ENCODE results near the gene TBC1D3I.
"Not testable (repeated sequence)": the region's sequence is repeated elsewhere in the genome, so short reads cannot be mapped to it uniquely, and the experiment has no call there.

The TBC1D3I gene

DNA sequence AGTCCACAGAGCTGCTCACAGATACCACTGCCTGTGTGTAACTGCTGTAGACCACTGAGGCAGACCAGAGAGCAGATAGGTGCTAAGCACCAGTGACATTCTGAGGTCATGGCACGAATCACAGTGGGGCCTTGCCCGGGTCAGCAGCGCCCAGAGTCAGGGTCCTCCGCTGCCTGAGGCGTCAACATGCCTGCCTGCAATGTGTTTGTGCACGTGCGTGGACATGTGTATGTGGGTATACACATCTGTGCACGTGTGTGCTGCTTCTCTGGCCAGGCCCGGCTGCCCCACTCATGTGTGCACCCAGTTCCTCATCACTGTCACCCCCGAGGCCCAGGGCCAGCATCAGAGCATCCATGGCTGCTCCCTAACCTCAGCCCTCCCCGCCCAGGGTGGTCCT is at the start of gene TBC1D3I:
Gene TBC1D3I (minus strand): TSS at position 101 of the 400 bp plus-strand sequence. CDS start 1,585 bp downstream, outside the sequence.
- DNase-seq: not testable (repeated sequence)

DNA sequence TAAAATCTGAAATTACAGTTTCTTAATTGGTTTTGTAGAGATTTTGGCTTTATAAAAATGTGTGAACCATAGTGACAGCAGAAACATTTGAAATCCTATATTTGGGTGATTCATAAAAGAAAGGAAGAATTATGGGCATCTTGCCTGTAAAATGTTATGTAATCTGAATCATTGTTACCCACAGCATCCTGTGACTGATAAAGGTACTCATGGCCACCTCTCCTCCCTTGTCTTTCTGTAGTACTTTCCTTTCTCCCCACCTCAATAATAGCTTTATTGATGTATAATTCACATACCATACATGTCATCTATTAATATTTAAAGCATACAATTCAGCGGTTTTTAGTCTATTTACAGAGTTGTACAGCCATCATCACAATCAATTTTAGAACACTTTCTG is 30.8 kb upstream of the TBC1D3I start:
- DNase-seq: not testable (repeated sequence)

DNA sequence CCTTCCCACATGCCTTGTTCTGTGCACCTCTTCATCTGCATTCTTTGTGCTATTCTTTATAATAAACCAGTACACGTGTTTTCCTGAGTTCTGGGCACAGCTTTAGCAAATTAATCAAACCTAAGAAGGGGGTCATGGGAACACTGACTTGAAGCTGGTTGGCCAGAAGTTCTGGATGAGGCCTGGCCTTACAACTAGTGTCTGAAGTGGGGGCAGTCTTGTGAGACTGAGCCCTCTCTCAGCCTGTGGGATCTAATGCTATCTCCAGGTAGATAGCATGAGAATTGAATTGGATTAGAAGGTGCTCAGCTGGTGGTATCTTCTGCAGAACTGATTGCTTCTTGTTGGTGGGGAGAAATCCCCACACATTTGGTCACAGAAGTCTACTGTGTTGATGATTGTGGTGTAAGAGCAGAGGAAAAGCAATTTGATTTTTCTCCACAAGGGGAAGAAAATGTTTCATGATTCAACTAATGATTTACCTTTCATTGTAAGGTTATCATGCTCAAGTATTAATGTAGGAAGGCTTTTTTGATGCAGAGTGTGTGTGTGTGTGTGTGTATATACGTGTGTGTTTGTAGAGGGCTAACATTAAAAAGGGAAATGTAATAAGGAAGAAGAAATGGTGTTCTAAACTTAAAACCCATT is 25.7 kb upstream of the TBC1D3I start:
- DNase-seq: not testable (repeated sequence)

DNA sequence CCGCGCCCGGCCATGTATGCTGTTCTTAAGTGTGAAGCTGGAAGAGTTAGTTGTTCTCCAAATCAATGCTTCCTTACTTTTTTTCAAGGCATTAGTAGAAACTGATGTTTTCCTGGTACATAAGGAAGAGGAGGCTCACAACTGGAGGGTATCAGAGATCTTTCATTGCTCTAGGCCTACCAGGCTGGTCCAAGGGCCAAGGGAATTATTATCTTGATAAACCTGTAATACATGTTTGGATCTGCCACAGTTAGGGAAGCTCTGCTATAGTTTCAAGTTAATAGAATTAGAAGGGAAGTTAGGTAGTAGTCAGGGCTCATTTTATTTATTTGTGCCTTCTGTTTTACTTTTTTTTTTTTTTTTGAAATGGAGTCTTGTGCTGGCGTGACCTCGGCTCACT is 19.8 kb upstream of the TBC1D3I start:
- DNase-seq: not testable (repeated sequence)

DNA sequence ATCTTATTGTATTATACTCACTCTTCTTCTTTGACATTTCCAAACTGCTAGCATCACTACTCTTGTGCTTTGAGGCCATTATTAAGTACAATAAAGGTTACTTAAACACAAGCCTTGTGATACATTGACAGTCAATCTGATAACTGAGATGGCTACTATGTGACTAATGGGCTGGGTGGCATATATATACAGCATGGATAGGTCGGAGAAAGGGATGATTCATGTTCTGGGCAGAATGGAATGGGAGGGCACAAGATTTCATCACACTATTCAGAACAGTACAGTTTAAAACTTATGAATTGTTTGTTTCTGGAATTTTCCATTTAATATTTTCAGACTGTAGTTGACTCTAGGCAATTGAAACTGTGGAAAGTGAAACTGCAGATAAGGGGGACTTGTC is 18.9 kb upstream of the TBC1D3I start:
- not testable (repeated sequence) for DNase-seq

DNA sequence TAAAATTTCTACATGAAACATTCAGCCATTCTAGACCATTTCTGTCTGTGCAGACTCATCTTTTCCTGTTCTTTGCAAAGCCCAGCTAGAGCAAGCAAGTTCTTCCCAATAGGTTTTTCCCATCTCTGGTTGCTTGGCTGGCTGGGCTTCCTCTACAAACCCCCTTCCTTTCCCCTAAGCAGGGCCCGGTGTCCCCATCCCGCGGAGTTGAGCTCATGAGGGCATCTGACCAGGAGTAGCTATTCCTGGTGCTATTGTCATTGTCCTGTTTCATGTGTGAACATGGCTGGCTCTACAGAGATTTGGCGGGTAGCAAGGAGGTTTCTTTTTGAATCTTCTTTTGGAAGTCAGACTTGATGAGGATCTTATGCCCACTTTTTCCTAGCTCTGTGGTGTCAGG is 22.3 kb downstream of the TBC1D3I start:
- not testable (repeated sequence) for DNase-seq

DNA sequence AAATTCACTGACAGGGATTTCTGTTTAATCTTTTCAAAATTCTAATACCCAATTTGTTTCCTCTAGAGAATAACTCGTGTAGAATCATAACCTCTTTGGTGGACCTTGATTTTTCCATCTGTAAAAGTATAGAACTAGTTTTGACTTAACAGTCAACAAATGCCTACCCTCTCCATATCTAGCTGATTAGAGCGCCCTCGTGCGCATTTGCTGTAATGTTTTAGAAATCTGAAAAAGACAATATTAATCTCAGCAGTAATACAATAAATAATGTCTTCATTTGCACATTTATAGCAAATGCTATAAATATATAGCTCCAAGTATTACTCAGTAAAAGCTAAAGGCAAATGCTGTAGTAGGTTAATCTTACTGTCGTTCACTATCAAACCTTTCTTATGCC is 34.7 kb downstream of the TBC1D3I start:
- peak; percentile 23 for DNase-seq

DNA sequence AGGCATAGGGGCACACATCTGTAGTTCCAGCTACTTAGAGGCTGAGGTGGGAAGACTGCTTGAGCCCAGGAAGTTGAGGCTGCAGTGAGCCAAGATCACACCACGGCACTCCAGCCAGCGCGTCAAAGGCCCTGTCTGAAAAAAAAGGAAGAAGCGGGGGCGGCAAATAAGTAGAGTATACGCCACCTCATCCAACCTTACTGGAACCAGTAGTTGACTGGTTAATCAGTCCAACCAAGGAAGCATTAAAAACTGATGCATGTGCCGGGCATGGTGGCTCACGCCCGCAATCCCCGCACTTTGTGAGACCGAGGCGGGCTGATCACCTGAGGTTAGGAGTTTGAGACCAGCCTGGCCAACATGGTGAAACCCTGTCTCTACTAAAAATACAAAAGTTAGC is 41.4 kb downstream of the TBC1D3I start:
- DNase-seq: not testable (repeated sequence)

DNA sequence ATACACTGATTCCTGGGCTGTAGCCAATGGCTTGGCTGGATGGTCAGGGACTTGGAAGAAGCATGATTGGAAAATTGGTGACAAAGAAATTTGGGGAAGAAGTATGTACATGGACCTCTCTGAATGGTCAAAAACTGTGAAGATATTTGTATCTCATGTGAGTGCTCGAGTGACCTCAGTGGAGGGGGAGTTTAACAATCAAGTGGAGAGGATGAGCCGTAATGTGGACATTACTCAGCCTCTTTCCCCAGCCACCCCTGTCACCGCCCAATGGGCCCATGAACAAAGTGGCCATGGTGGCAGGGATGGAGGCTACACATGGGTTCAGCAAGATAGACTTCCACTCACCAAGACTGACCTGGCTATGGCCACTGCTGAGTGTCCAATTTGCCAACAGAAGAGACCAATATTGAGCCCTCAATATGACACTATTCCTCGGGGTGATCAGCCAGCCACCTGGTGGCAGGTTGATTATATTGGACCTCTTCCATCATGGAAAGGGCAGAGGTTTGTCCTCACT is 42.7 kb downstream of the TBC1D3I start:
- DNase-seq: not testable (repeated sequence)

DNA sequence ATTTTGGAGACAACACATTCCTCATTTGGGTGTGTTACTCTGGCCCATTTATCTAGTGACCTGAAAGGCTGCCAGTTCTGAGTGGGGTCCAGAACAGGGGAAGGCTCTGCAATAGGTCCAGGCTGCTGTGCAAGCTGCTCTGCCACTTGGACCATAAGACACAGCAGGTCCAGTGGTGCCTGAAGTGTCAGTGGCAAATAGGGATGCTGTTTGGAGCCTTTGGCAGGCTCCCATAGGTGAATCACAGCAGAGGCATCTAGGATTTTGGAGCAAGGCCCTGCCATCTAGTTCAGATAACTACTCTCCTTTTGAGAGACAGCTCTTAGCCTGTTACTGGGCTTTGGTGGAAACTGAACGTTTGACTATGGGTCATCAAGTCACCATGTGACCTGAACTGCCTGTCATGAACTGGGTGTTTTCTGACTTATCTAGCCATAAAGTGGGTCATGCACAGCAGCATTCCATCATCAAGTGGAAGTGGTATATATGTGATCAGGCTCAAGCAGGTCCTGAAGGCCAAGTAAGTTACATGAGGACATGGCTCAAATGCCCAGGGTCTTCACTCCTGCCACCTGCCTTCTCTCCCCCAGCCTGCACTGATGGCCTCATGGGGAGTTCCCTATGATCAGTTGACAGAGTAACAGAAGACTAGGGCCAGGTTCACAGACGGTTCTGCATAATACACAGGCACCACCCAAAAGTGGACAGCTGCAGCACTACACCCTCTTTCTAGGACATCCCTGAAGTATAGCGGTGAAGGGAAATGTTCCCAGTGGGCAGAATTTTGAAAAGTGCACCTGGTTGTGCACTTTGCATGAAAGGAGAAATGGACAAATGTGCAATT is 43.4 kb downstream of the TBC1D3I start:
- not testable (repeated sequence) for DNase-seq

DNA sequence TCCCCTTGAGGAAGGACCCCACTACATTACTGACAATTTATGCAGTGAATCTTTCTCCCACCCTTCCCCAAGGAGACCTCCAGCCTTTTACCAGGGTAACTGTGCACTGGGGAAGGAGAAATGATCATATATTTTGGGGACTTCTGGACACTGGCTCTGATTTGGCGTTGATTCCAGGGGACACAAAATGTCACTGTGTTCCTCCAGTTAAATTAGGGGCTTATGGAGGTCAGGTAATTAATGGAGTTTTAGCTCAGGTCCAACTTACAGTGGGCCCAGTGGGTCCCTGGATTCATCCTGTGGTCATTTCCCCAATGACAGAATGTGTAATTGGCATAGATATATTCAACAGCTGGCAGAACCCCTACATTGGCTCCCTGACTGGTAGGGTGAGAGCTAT is 44.8 kb downstream of the TBC1D3I start:
- not testable (repeated sequence) for DNase-seq

DNA sequence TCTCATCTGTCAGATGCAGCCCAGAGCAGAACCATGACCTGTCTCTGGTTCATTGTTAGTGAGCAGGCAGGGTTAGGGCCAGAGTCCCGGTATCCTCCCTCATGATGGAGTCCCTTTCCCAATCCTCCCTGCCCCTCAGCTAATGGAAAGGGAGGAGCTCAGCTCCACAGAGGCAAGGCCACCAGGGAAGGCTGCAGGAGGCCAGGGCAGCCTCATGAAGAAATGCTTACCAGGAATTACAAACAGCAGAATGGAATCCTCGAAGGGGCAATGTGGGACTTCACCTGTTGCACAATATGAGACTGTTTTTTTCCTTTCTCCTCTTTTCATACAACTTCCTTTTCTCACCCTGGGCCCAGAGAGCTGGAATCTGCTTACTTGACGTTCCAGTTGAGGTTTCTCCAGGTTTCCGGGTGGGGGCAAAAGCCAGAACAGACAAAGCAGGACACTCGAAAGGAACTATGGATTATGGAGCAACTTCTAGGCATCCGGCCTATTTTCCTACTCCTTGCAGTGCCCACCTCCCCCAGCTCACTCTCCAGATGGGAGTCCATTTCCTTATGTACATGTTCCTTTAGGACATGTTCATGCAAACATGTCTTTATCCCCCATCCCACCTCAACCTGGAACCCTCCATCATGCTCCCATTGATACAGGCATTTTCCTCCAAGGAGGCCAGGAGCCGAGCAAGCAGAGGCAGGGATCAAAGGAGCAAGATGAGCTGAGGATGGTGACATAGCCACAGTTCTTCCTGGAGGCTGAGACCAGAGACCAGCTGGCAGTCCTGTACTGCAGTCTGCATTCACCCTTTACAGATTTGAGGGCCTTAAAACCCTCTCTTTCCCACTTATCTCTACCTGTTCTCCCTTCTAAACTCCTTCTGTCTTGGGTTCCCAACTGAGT is 48.7 kb downstream of the TBC1D3I start:
- not testable (repeated sequence) for DNase-seq

DNA sequence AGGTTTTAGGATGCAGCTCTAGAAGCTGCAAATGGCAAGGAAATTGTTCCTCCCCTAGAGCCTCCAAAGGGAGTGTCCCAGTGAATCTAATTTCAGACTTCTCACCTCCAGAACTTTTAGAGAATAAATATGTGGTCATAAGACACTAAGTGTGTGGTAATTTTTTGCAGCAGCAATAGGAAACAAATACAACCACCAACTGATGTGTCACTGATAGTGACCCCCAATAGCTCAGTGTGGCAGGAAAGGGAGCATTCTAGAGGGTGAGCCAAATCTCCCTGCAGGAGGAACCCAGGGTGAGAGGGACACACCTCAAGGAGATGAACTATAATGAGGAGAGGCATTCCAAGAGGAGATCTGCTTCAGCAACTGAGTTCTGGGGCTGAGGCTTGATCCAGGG is 49.5 kb downstream of the TBC1D3I start:
- no peak for DNase-seq

DNA sequence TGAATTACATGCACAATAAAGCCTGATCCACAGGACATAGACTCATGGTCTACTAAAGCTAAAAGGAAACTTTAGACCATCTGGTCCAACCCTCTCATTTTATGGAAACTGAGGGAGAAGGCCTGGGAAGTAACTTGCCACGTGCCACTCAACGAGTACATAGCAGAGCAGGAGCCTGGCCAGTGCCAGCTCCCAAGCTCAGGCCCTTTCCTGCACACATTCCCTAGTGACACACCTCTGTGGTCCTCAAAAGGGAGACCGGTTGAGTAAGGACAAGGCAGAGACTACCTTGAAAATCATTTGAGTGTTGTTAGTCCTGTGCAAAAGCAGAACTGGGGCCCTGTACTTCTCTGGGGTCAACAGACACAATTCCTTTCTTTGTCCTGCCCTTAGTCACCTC is 50.7 kb downstream of the TBC1D3I start:
- no peak for DNase-seq

DNA sequence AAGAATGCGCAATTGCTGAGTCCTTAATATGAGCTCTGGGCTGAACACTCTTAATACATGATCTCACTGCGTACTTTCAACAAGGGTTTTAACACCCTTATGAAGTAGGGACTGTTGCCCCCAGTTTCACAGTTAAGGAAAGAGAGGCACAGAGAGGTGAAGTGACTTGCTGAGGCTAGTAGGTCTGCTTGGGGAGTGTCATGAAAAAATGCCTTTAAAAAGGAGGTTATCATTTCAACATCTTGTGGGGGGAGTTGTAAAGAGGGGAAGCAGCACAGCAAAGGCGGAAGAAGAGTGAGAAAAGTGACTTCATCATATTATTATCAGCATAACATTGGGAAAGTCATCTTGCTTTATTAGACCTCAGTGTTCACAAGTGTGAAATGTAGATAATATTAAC is 51.4 kb downstream of the TBC1D3I start:
- DNase-seq: no peak

DNA sequence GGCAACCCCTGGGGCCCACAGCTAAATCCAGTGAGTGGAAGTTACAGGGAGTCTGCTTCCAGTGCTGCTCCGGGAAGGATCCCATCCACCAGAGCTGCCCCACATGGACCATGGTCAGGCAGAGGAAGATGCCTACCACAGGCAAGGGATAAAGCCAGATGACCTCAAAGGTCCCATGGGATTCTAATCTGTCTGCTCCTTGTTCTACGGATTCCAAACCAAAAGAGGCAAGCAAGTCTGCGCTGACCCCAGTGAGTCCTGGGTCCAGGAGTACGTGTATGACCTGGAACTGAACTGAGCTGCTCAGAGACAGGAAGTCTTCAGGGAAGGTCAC is 52.1 kb downstream of the TBC1D3I start:
- no peak for DNase-seq

DNA sequence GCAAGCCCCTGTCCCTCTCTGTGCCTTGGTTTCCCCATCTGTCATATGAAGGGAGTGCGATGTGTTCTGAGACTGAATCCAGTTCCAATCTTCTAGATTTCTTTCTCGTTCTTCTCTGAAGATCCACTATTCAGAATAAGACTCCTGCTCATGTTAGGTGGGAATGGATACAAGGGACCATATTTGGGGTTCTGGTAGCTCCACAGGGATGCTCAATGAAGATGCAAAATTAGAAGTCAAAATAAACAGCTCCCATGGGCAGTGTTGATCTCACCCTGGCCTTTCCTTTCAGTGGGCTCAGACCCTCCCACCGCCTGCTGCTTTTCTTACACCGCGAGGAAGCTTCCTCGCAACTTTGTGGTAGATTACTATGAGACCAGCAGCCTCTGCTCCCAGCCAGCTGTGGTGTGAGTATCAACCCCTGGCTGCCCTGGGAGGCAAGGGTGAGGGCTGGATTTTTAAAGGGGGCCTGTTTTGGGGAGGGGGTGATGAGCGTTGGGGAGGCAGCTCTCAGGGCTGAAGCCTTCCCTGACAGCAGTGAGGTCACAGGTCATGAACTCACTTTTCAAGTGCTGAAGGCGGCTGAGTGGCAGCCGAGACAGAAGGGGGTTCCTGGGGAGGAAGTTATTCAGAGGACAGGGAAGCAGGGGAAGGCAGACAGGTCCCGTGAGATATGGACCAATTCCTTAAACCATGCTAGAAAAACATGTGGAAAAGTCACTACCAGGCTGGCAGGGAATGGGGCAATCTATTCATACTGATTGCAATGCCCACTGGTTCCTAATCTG is 52.7 kb downstream of the TBC1D3I start:
- not testable (repeated sequence) for DNase-seq

DNA sequence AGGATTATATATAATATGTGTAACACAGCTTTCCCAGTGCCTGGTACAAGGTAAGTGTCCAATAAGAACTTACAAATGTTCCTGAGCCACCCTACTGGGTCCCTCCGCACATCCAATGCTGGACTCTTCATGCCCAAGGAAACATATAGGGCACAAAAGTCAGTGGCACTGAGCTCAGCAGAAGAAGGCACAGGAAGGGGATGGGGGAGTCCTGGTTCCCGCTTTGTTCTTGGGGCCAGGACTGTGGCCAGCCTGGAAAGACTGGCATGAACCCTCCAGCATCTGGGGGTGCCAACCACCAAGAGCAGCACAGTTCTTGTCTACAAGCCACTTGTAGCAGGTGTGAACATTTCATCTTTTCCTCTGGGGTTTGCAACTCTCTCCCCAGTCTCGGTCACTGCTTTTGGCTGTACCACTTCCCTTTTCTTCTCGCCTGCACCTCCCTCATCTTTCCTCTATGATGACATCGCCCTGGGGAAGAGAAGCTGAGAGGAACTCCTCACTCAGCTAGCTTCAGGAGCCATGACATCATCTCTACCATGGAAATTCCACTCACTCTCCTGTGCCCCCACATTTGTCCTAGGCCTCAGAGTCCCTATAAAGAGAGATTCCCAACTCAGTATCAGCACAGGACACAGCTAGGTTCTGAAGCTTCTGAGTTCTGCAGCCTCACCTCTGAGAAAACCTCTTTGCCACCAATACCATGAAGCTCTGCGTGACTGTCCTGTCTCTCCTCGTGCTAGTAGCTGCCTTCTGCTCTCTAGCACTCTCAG is 53.7 kb downstream of the TBC1D3I start, which contains the start of gene CCL4L2:
Gene CCL4L2 (plus strand): TSS at position 625 of the 773 bp plus-strand sequence.
- peak; percentile 31 for DNase-seq

DNA sequence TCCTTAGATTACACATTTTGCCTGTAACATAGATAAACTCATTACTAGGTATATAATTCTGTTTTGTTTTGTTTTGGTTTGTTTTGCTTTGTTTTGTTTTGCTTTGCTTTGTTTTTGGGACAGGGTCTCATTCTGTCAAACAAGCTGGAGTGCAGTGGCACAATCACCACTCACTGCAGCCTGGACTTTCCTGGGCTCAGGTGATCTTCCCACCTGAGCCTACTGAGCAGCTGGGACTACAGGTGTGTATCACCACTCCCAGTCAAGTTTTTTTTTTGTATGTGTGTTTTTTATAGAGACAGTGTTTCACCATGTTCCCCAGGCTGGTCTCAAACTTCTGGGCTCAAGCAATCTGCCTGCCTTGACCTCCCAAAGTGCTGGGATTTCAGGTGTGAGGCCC is 54.8 kb downstream of the TBC1D3I start:
- DNase-seq: no peak

DNA sequence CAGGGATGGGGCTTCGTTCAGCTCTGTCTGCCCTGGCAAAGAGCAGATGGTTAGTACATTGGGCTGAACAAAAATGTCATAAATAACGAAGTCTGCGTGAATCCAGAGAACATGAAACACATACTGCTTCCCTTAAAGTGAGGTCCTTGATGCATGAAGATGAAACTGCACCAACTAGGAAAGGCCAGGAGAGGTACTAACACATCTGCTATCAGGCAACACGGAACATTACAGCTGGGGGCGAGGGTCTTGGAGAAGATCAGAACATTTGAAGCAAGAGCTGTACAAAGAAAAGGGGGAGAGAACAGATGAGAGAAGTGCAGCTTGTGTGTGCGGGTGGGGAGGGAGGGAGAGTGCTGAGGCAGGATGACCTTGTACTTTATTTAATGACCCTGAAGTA is 57.0 kb downstream of the TBC1D3I start:
- DNase-seq: not testable (repeated sequence)

DNA sequence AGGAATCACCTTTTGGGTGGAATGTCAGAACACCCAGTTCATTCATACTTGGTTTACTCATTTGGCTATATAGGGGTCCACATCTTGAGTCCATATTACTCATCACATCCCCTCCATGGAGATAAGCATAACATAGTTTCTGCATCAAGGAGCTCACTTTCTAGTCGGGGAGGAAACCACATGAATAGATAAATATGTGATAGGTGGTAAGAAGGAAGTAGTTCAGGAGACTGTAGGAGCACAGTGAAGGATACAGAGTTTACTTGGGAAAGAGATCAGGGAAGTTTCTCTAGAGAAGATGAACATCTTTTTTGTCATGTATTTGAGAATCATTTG is 57.9 kb downstream of the TBC1D3I start:
- DNase-seq: not testable (repeated sequence)

Data from CD4-positive, alpha-beta T cell treated with Interleukin-21 for 1 hour (primary cell).